ENCODE data around the gene C12orf60. TPM values are rescaled to one million over a fixed set of nuclear protein-coding genes. Genes with fewer than 3 reads are reported as not detected.

The C12orf60 gene
- total RNA-seq, 4 donors from 2014 or later = 0.49 to 0.62 TPM; not detected in 2

- TF ChIP-seq CTCF (IDR thresholded peaks at IDR 0.05) (no peak), POLR2A (IDR thresholded peaks at IDR 0.05) (no peak)
- 39 to 44% methylated on average over 1 of the region's 1 CpG for WGBS, 2 donors
- DNase-seq (ENCODE audit: low spot score in 2 of 2) = no peak
Observed at GRCh38 chr12:14833952-14834351, 30.5 kb downstream of the C12orf60 start.

GRCh38 chr12:14834509-14834908 is 31.0 kb downstream of the C12orf60 start:
- TF ChIP-seq POLR2A (IDR thresholded peaks at IDR 0.05) (no peak), CTCF (IDR thresholded peaks at IDR 0.05) (no peak)
- DNase-seq (ENCODE audit: low spot score in 2 of 2) = no peak
- H3K4me3 ChIP-seq (ENCODE audit: low read depth, poor library complexity, severe bottlenecking) = no peak overlapping the region
- intact Hi-C loops (cut with DNase I; ENCODE audit: low total_unique reads) = no loop called here

More at GRCh38 chr12:14833952-14834351, 30.5 kb downstream of the C12orf60 start:
- intact Hi-C loops (cut with DNase I; ENCODE audit: low total_unique reads) = no loop called here
- no peak overlapping the region for H3K4me3 ChIP-seq (ENCODE audit: low read depth, poor library complexity, severe bottlenecking)

GRCh38 chr12:14836336-14837210 is 33.1 kb downstream of the C12orf60 start:
- intact Hi-C loops (cut with DNase I; ENCODE audit: low total_unique reads) = no loop called here
- H3K4me3 ChIP-seq (ENCODE audit: low read depth, poor library complexity, severe bottlenecking) = no peak overlapping the region
- TF ChIP-seq CTCF (IDR thresholded peaks at IDR 0.05) (no peak), POLR2A (IDR thresholded peaks at IDR 0.05) (no peak)
- WGBS, 2 donors = 69 to 72% methylated on average over 7 of the region's 7 CpGs
- DNase-seq (ENCODE audit: low spot score in 2 of 2) = no peak

- H3K4me3 ChIP-seq (ENCODE audit: low read depth, poor library complexity, severe bottlenecking) = no peak overlapping the region
- TF ChIP-seq POLR2A (IDR thresholded peaks at IDR 0.05) = no peak
- no peak for TF ChIP-seq CTCF (IDR thresholded peaks at IDR 0.05)
- intact Hi-C loops (cut with DNase I; ENCODE audit: low total_unique reads) = no loop called here
- no peak for DNase-seq (ENCODE audit: low spot score in 2 of 2)
- 97 to 100% methylated on average over 1 of the region's 1 CpG for WGBS, 2 donors
Observed at GRCh38 chr12:14839262-14839661, 35.8 kb downstream of the C12orf60 start.

- DNase-seq (ENCODE audit: low spot score in 2 of 2) = no peak
- intact Hi-C loops (cut with DNase I; ENCODE audit: low total_unique reads) = no loop called here
- 91 to 94% methylated on average over 4 of the region's 4 CpGs for WGBS, 2 donors
- H3K4me3 ChIP-seq (ENCODE audit: low read depth, poor library complexity, severe bottlenecking) = no peak overlapping the region
- TF ChIP-seq POLR2A (IDR thresholded peaks at IDR 0.05) (no peak), CTCF (IDR thresholded peaks at IDR 0.05) (no peak)
Observed at GRCh38 chr12:14840616-14841015, 37.1 kb downstream of the C12orf60 start.
